Panc1 (cell line): ENCODE data around the gene LSM12. TPM values are rescaled to one million over a fixed set of nuclear protein-coding genes. Genes with fewer than 3 reads are reported as not detected.

Experiments used
- ATAC-seq: fragments of 200-7000 bp; cut with Tn5 transposase; 2 replicates; pipeline ENCODE4 v1.9.1; 2020; ENCODE audit warnings: mild to moderate bottlenecking, moderate library complexity
- BruUV-seq: library from RNA; stranded (reverse); fragments of 400-500 nt; replicated peaks from 2 replicates; lab custom pipeline; 2021; lab: Mats Ljungman, UMichigan
- CTCF ChIA-PET: fragments of 300-600 bp; sonication (Branson Sonifier 250); formaldehyde crosslinking; loops from one replicate; lab custom pipeline; 2022; ENCODE audit warnings: antibody characterized with exemption; lab: Charles Lee
- POLR2A ChIA-PET: fragments of 300-600 bp; sonication (Branson Sonifier 250); formaldehyde crosslinking; loops from one replicate; lab custom pipeline; 2022; ENCODE audit warnings: antibody characterized with exemption; lab: Charles Lee
- DNase-seq: peaks from one replicate; pipeline ENCODE4 v3.0.0-alpha.2; 2010; ENCODE audit warnings: low read depth, low spot score
- H3K27ac ChIP-seq: 2 replicates; pipeline ENCODE4 v1.5.1; 2011; ENCODE audit warnings: mild to moderate bottlenecking, low read length, inconsistent platforms
- H3K27me3 ChIP-seq: fragments of 200-500 bp; sonication (Bioruptor generic); 2 replicates; pipeline ENCODE4 v1.6.0; 2014; ENCODE audit warnings: low read length, inconsistent platforms; ENCODE audit not compliant: control insufficient read depth, insufficient read depth
- H3K36me3 ChIP-seq: fragments of 200-500 bp; sonication (Bioruptor generic); 2 replicates; pipeline ENCODE4 v1.5.1; 2014; ENCODE audit warnings: inconsistent platforms, mild to moderate bottlenecking, low read length, moderate library complexity; ENCODE audit not compliant: control insufficient read depth, insufficient read depth
- H3K4me1 ChIP-seq: 2 replicates; pipeline ENCODE4 v1.5.1; 2011; ENCODE audit warnings: inconsistent platforms, mild to moderate bottlenecking, low read length, moderate library complexity; ENCODE audit not compliant: control insufficient read depth, insufficient read depth
- H3K4me3 ChIP-seq, 2 experiments: 2 replicates each; pipeline ENCODE4 v1.5.1; 2011 to 2012; ENCODE audit warnings: low read depth in 2 of 2, low read length in 2 of 2, mild to moderate bottlenecking in 2 of 2, inconsistent platforms in 1 of 2, moderate library complexity in 1 of 2
- H3K9me3 ChIP-seq: fragments of 200-500 bp; sonication (Bioruptor generic); 2 replicates; pipeline ENCODE4 v1.5.1; 2014; ENCODE audit warnings: low read depth, mild to moderate bottlenecking, inconsistent platforms, low read length, moderate library complexity; ENCODE audit not compliant: control insufficient read depth, insufficient read depth
- CTCF ChIP-seq: fragments of 450-650 bp; IDR thresholded peaks from 2 replicates; pipeline ENCODE4 v1.5.1; 2017; ENCODE audit warnings: mild to moderate bottlenecking
- POLR2AphosphoS5 ChIP-seq: IDR thresholded peaks from 2 replicates; pipeline ENCODE4 v1.6.1; 2012; ENCODE audit warnings: mild to moderate bottlenecking, low read depth, low read length, moderate library complexity
- REST ChIP-seq, 2 experiments: IDR thresholded peaks; 2 replicates each; pipeline ENCODE4 v1.6.1; 2011 to 2012; ENCODE audit warnings: low read depth in 2 of 2, control low read depth in 1 of 2, low read length in 1 of 2, mild to moderate bottlenecking in 1 of 2, moderate library complexity in 1 of 2; ENCODE audit not compliant: insufficient read depth in 1 of 2
- SIN3A ChIP-seq: IDR thresholded peaks from 2 replicates; pipeline ENCODE4 v1.6.1; 2012; ENCODE audit warnings: low read depth, mild to moderate bottlenecking, low read length, moderate library complexity, borderline replicate concordance; ENCODE audit not compliant: insufficient read depth
- TCF7L2 ChIP-seq: IDR thresholded peaks from 2 replicates; pipeline ENCODE4 v1.6.1; 2011; ENCODE audit warnings: mild to moderate bottlenecking, low read depth, low read length, inconsistent platforms
- in situ Hi-C: cut with HindIII; loops from 2 replicates; pipeline ENCODE4 v1.10.0; 2016; ENCODE audit warnings: low sequenced_read_pairs, low pct_unique_long_range_greater_than_20kb
- intact Hi-C: fragments of 100-400 bp; cut with micrococcal nuclease; formaldehyde crosslinking; loops from one replicate; pipeline ENCODE4 v1.10.0; 2022; ENCODE audit not compliant: unreplicated experiment
- total RNA-seq: library from RNA; stranded (reverse); gene quantifications from one replicate; pipeline ENCODE4 v1.2.1, GENCODE V29; 2021; ENCODE audit not compliant: unreplicated experiment

Gene LSM12
- total RNA-seq, 1 experiment from 2014 or later = 73.0 TPM

GRCh38 chr17:44004761-44005526 lies 61.5 kb downstream of the LSM12 start:
- no peak for ATAC-seq
- Histone ChIP-seq H3K4me3 (peak overlapping the region; percentile 50 to 69), H3K27me3 (no peaks in the 10 kb centered on the region), H3K4me1 (peaks cover 8% of the 10 kb centered on the region), H3K27ac (no peak overlapping the region), H3K36me3 (no peaks in the 10 kb centered on the region; the same call in 1 of the 2 replicates), H3K9me3 (no peaks in the 10 kb centered on the region)
- TF ChIP-seq TCF7L2 (no peak), SIN3A (no peak), POLR2AphosphoS5 (no peak), REST (IDR thresholded peaks at IDR 0.05; ENCODE audit: insufficient read depth in 1 of 2, low read depth in 2 of 2, low read length in 1 of 2) (no peak), CTCF (no peak)
- no TSS peak for BruUV-seq
- no peak for DNase-seq
- in situ Hi-C loops (no loop called here), intact Hi-C loops (no loop called here)
- POLR2A ChIA-PET = no interaction called here
- CTCF ChIA-PET = interaction anchor here (0.6 kb wide), 1 partner anchor 41 kb away, joined by 8 read pairs; no protein-coding TSS in a partner anchor

GRCh38 chr17:44004077-44004760 lies 62.3 kb downstream of the LSM12 start, which contains the start of gene NAGS:
TSS of gene NAGS (plus strand) at chr17:44004622. CDS start at chr17:44004664, 42 bp downstream.
- Histone ChIP-seq H3K4me3 (peak within 1 kb of the TSS; percentile 50 to 69), H3K4me1 (peaks cover 8% of the 10 kb centered on the region), H3K9me3 (no peaks in the 10 kb centered on the region), H3K27ac (no peak within 1 kb of the TSS), H3K36me3 (no peaks in the 10 kb centered on the region; the same call in 1 of the 2 replicates), H3K27me3 (no peaks in the 10 kb centered on the region)
- ATAC-seq (no peak), DNase-seq (no peak)
- ChIA-PET CTCF (interaction anchor here (0.6 kb wide), 1 partner anchor 42 kb away, joined by 8 read pairs; no protein-coding TSS in a partner anchor), POLR2A (no interaction called here)
- intact Hi-C loops = no loop called here
- in situ Hi-C loops = no loop called here
- TF ChIP-seq POLR2AphosphoS5 (no peak), CTCF (no peak), TCF7L2 (no peak), REST (IDR thresholded peaks at IDR 0.05; ENCODE audit: insufficient read depth in 1 of 2, low read depth in 2 of 2, low read length in 1 of 2) (no peak), SIN3A (no peak)
- BruUV-seq = no TSS peak
